ENCODE results near the gene CNTRL.

DNA sequence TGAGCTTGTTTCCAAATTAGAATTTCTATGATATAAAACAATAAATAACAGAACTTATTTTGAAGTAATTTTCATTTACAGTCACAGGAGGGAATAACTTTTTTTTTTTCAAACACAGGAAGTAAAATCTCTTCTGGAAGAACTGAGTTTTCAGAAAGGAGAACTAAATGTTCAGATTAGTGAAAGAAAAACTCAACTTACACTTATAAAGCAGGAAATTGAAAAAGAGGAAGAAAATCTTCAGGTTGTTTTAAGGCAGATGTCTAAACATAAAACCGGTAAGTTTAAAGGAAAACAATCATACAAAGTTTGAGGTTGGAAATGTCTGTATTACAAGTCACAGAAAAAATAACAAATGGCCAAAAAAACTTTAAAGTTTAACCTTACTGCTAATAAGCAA, 85.3 kb downstream of the CNTRL start:
- TF ChIP-seq, protein P1, sequence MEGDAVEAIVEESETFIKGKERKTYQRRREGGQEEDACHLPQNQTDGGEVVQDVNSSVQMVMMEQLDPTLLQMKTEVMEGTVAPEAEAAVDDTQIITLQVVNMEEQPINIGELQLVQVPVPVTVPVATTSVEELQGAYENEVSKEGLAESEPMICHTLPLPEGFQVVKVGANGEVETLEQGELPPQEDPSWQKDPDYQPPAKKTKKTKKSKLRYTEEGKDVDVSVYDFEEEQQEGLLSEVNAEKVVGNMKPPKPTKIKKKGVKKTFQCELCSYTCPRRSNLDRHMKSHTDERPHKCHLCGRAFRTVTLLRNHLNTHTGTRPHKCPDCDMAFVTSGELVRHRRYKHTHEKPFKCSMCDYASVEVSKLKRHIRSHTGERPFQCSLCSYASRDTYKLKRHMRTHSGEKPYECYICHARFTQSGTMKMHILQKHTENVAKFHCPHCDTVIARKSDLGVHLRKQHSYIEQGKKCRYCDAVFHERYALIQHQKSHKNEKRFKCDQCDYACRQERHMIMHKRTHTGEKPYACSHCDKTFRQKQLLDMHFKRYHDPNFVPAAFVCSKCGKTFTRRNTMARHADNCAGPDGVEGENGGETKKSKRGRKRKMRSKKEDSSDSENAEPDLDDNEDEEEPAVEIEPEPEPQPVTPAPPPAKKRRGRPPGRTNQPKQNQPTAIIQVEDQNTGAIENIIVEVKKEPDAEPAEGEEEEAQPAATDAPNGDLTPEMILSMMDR (IDR thresholded peaks at IDR 0.05), result no peak
- TF ChIP-seq EP300 (IDR thresholded peaks at IDR 0.05; ENCODE audit: borderline replicate concordance in 1 of 2, low read depth in 1 of 2, low read length in 1 of 2), result no peak
- TF ChIP-seq POLR2AphosphoS5 (IDR thresholded peaks at IDR 0.05; ENCODE audit: low read depth, low read length), result no peak
- TF ChIP-seq RAD21 (IDR thresholded peaks at IDR 0.05; ENCODE audit: low read length), result no peak
- TF ChIP-seq RXRA (IDR thresholded peaks at IDR 0.05; ENCODE audit: borderline replicate concordance, low read depth), result no peak
- TF ChIP-seq SIN3A (IDR thresholded peaks at IDR 0.05; ENCODE audit: borderline replicate concordance, low read depth, low read length), result no peak
